Neural cell (in vitro differentiated cells): Measurements from ENCODE around the gene NTMT1. TPM values are rescaled to one million over a fixed set of nuclear protein-coding genes. Genes with fewer than 3 reads are reported as not detected.

Source experiments
- H2AFZ ChIP-seq: fragments of 200-600, 300-800 bp; sonication (generic), shearing (Covaris generic); 2 replicates; pipeline ENCODE4 v1.6.0; 2014; ENCODE audit warnings: low read depth, mild to moderate bottlenecking, antibody characterized with exemption, low read length, moderate library complexity
- H3F3A ChIP-seq: fragments of 200-600 bp; shearing (Covaris generic); 2 replicates; pipeline ENCODE4 v1.6.1; 2016; ENCODE audit warnings: mild to moderate bottlenecking, moderate library complexity, mixed read lengths, antibody characterized with exemption, low read length; ENCODE audit not compliant: insufficient read depth, poor library complexity, severe bottlenecking
- H3K27ac ChIP-seq: fragments of 200-600, 300-800 bp; sonication (generic), shearing (Covaris generic); 2 replicates; pipeline ENCODE4 v1.5.1; 2014; ENCODE audit warnings: mild to moderate bottlenecking, low read length, moderate library complexity
- H3K27me3 ChIP-seq: fragments of 300-800, 200-600 bp; sonication (generic), shearing (Covaris generic); 2 replicates; pipeline ENCODE4 v1.6.0; 2014; ENCODE audit warnings: mild to moderate bottlenecking, low read depth, low read length, moderate library complexity; ENCODE audit not compliant: insufficient read depth
- H3K36me3 ChIP-seq: fragments of 300-800, 200-600 bp; sonication (generic), shearing (Covaris generic); 2 replicates; pipeline ENCODE4 v1.5.1; 2014; ENCODE audit warnings: mild to moderate bottlenecking, antibody characterized with exemption, low read length, moderate library complexity; ENCODE audit not compliant: insufficient read depth
- H3K4me2 ChIP-seq: fragments of 300-800, 200-600 bp; sonication (generic), shearing (Covaris generic); 2 replicates; pipeline ENCODE4 v1.6.0; 2014; ENCODE audit warnings: mild to moderate bottlenecking, low read length
- H3K4me3 ChIP-seq: fragments of 300-800, 200-600 bp; sonication (generic), shearing (Covaris generic); 2 replicates; pipeline ENCODE4 v1.5.1; 2014; ENCODE audit warnings: mild to moderate bottlenecking, low read length, moderate library complexity
- H3K79me2 ChIP-seq: fragments of 200-600 bp; shearing (Covaris generic); replicated peaks from 2 replicates; pipeline ENCODE4 v1.6.0; 2014; ENCODE audit warnings: mild to moderate bottlenecking, low read length, moderate library complexity; ENCODE audit not compliant: insufficient read depth
- H3K9ac ChIP-seq: fragments of 300-800, 200-600 bp; sonication (generic), shearing (Covaris generic); 2 replicates; pipeline ENCODE4 v1.6.1; 2016; ENCODE audit warnings: mild to moderate bottlenecking, low read length, mixed read lengths
- H3K9me2 ChIP-seq: fragments of 200-600 bp; shearing (Covaris generic); 2 replicates; pipeline ENCODE4 v1.6.1; 2016; ENCODE audit warnings: mild to moderate bottlenecking, low read length, mixed read lengths; ENCODE audit not compliant: insufficient read depth
- H3K9me3 ChIP-seq: fragments of 200-600, 300-800 bp; sonication (generic), shearing (Covaris generic); 2 replicates; pipeline ENCODE4 v1.6.1; 2016; ENCODE audit warnings: mild to moderate bottlenecking, mixed run types, low read length, moderate library complexity, mixed read lengths
- H4K20me1 ChIP-seq: fragments of 200-600 bp; shearing (Covaris generic); 2 replicates; pipeline ENCODE4 v1.6.1; 2016; ENCODE audit warnings: mild to moderate bottlenecking, mixed run types; ENCODE audit not compliant: insufficient read depth
- CTCF ChIP-seq: fragments of 450-650 bp; IDR thresholded peaks from 2 replicates; pipeline ENCODE4 v1.5.1; 2014; ENCODE audit warnings: antibody characterized with exemption, mild to moderate bottlenecking, moderate library complexity; ENCODE audit not compliant: poor library complexity, severe bottlenecking
- EP300 ChIP-seq: fragments of 450-650 bp; conservative IDR thresholded peaks from 2 replicates; pipeline ENCODE4 v1.6.1; 2014; ENCODE audit warnings: antibody characterized with exemption, mild to moderate bottlenecking, moderate library complexity; ENCODE audit not compliant: poor library complexity, severe bottlenecking
- EZH2 ChIP-seq: fragments of 200-600, 300-800 bp; shearing (Covaris generic), sonication (generic); IDR thresholded peaks from 2 replicates; pipeline ENCODE4 v1.6.1; 2014; ENCODE audit warnings: antibody characterized with exemption, low read length, borderline replicate concordance, mild to moderate bottlenecking; ENCODE audit not compliant: insufficient read depth, poor library complexity, severe bottlenecking
- MXI1 ChIP-seq: fragments of 450-650 bp; conservative IDR thresholded peaks from 2 replicates; pipeline ENCODE4 v1.6.1; 2014; ENCODE audit warnings: antibody characterized with exemption, mild to moderate bottlenecking; ENCODE audit not compliant: poor library complexity, severe bottlenecking
- POLR2AphosphoS5 ChIP-seq: IDR thresholded peaks from 2 replicates; pipeline ENCODE4 v1.6.1; 2012
- RAD21 ChIP-seq: fragments of 450-650 bp; conservative IDR thresholded peaks from 2 replicates; pipeline ENCODE4 v1.6.1; 2014; ENCODE audit warnings: antibody characterized with exemption, mild to moderate bottlenecking, moderate library complexity
- REST ChIP-seq: IDR thresholded peaks from 2 replicates; pipeline ENCODE4 v1.6.1; 2012; ENCODE audit warnings: borderline replicate concordance
- SMC3 ChIP-seq: fragments of 450-650 bp; conservative IDR thresholded peaks from 2 replicates; pipeline ENCODE4 v1.6.1; 2014; ENCODE audit warnings: antibody characterized with exemption, mild to moderate bottlenecking, moderate library complexity; ENCODE audit not compliant: poor library complexity
- TAF1 ChIP-seq: IDR thresholded peaks from 2 replicates; pipeline ENCODE4 v1.6.1; 2012; ENCODE audit warnings: low read depth
- polyA minus RNA-seq: library from RNA; depleted of rRNA, polyadenylated mRNA; stranded (reverse); fragments of >200 nt; gene quantifications from 2 replicates; pipeline ENCODE4 v1.2.3, GENCODE V29; 2014
- polyA plus RNA-seq: library from polyadenylated mRNA; depleted of rRNA; stranded (reverse); fragments of >200 nt; gene quantifications from 2 replicates; pipeline ENCODE4 v1.2.3, GENCODE V29; 2014

Gene NTMT1
- polyA plus RNA-seq (35.9 and 57.1 TPM in 2 replicates), polyA minus RNA-seq (15.4 and 19.2 TPM in 2 replicates)

GRCh38 chr9:129626079-129626624 is at the start of gene NTMT1:
Gene NTMT1 (plus strand): TSS chr9:129626163. CDS start chr9:129632704, 6,541 bp downstream.
- Histone ChIP-seq H2AFZ (peak within 1 kb of the TSS; percentile 87), H3K27ac (peak within 1 kb of the TSS; percentile 77), H3K4me3 (peak within 1 kb of the TSS; percentile 95), H3K9me3 (no peaks in the 10 kb centered on the region), H3F3A (no peaks in the 10 kb centered on the region), H3K36me3 (no peaks in the 10 kb centered on the region), H3K9ac (peak within 1 kb of the TSS; percentile 83), H3K9me2 (no peaks in the 10 kb centered on the region), H4K20me1 (peaks cover 8% of the 10 kb centered on the region), H3K27me3 (peaks cover 2% of the 10 kb centered on the region), H3K4me2 (peak within 1 kb of the TSS; percentile 90), H3K79me2 (peaks cover 45% of the 10 kb centered on the region)
- TF ChIP-seq RAD21 (peak; percentile 28), REST (peak; percentile 69), EZH2 (no peak), SMC3 (peak; percentile 46), TAF1 (peak; percentile 83), EP300 (peak; percentile 70), POLR2AphosphoS5 (peak; percentile 99), MXI1 (peak; percentile 99), CTCF (no peak)

GRCh38 chr9:129576546-129577543 is 49.1 kb upstream of the NTMT1 start:
- Histone ChIP-seq H3K4me2 (no peak overlapping the region), H3F3A (no peaks in the 10 kb centered on the region), H3K79me2 (no peaks in the 10 kb centered on the region), H3K4me3 (no peak overlapping the region), H3K9me3 (no peaks in the 10 kb centered on the region), H3K27me3 (no peaks in the 10 kb centered on the region), H4K20me1 (no peaks in the 10 kb centered on the region), H3K36me3 (no peaks in the 10 kb centered on the region), H2AFZ (no peak overlapping the region), H3K9me2 (no peaks in the 10 kb centered on the region), H3K27ac (no peak overlapping the region), H3K9ac (no peak overlapping the region)
- TF ChIP-seq POLR2AphosphoS5, result no peak
- no peak for TF ChIP-seq CTCF
- TF ChIP-seq EP300, result no peak
- TF ChIP-seq REST, result no peak
- TF ChIP-seq EZH2, result no peak
- no peak for TF ChIP-seq SMC3
- TF ChIP-seq TAF1, result no peak
- TF ChIP-seq MXI1, result no peak
